Ureter (tissue), 1 donor: Measurements from ENCODE around the gene PCSK6. TPM values are rescaled to one million over a fixed set of nuclear protein-coding genes. Genes with fewer than 3 reads are reported as not detected.
A peak's percentile ranks its signal among the peaks of the same experiment; 100 is the strongest.

Source experiments
- DNase-seq: peaks from one replicate; pipeline ENCODE4 v3.0.0-alpha.2; 2020; ENCODE audit warnings: low spot score
- total RNA-seq: library from RNA; stranded (reverse); gene quantifications from one replicate; pipeline ENCODE4 v1.2.4, GENCODE V29; 2023
- donor health status: DM: yes; HTN: yes; CAD: no.

Gene PCSK6
- total RNA-seq, 1 donor from 2014 or later, result 14.5 TPM

GRCh38 chr15:101277038-101277822 lies 212.3 kb downstream of the PCSK6 start, which contains the start of gene SELENOS:
SELENOS (minus strand) TSS chr15:101277485; CDS start chr15:101277417, 68 bp downstream.
- DNase-seq, result peak; percentile 89

- no peak for DNase-seq
Measured at GRCh38 chr15:101276501-101277037, 212.9 kb downstream of the PCSK6 start.

GRCh38 chr15:101275018-101275417 lies 214.5 kb downstream of the PCSK6 start:
- no peak for DNase-seq

- DNase-seq, result no peak
Measured at GRCh38 chr15:101273534-101273933, 216.0 kb downstream of the PCSK6 start.

DNA sequence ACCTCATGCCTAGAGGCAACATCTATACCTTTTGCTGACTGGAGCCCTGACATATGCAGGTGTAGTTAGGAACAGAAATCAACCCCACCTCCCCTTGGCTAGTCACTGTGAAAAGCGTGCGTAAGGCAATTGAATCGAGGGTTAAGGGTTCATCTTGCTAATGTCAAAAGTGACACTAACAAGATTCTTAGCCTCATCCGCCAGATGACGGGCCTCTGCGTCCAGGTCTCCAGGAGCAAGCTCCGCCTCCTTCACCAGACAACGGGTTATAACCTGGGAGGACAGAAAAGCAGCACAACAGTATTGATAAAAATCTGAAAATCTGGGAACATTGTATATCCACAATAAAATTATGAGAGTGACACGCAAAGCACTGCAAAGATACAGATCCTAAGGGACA lies 216.9 kb downstream of the PCSK6 start:
- DNase-seq, result no peak

DNA sequence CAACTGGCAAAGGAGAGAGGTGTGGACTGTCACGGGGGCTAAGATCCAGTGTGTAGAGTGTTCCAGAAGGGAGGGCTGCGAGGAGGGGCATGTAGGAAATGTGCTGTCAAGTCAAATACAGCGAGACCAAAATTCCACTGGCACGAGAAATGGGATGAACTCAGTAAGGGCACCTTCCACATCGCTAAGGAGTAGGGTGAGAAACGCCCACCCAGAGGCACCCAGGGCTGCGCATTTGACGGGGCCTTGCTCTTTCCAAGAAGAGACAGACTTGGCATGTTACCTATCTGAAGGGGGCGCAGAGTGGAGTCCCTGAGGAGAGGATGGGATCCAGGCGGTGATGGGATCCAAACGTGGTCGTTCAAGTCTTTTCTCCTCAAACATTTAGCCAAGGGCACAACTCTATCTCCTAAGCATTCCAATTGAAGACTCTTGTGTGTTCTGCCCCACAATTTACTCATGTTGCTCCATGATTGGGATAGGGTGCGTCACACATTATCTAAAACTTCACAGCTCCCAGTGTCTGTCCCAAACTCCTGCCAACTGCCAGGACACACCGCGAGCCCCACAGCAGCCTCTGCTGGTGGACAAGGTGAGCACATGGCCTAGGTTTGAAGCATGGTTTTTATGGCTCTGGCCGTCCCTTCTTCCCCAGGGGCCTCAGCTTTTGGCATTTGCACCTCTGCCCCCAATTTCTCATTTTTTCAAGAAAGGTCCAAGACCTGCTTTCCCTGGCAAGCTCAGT lies 219.9 kb downstream of the PCSK6 start:
- no peak for DNase-seq

GRCh38 chr15:101267320-101268104 lies 222.0 kb downstream of the PCSK6 start:
- no peak for DNase-seq

DNA sequence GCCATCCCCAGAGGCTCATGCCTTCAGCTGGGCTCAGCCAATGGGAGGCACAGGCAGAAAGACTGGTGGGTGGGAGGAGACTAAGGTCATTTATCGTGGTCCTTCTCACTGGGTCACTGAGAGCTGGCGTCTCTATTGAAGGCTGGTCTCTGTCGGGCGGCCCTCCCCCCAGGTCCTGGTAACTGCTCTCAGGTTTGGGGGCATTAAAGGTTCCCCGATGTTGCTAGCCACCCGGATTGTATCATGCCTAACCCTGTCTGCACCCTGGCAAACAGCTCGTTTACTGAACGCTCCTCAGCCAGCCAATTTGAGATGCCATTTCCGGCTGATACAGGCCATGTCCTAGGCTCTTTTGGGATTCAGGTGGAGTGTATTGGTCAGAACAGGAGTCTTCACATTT lies 222.7 kb downstream of the PCSK6 start:
- no peak for DNase-seq

DNA sequence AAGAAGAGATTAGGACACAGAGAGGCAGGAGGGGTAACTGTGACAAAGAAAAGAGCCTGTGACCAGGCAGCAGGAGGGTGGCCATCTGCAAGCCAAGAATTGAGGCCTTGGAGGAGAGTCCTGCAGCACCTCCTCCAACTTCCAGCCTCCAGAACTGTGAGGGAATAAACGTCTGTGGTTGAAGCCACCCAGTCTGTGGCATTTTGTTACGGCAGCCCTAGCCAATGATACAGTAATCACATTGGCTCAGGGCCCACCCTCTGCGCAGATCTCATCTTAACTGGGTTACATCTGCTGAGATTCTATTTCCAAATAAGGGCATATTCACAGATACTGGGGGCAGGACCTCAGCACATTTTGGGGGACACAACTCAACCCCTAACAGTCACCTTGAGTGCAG lies 223.5 kb downstream of the PCSK6 start:
- DNase-seq, result no peak

- DNase-seq, result no peak
Measured at GRCh38 chr15:101264911-101265641, 224.4 kb downstream of the PCSK6 start.

- no peak for DNase-seq
Measured at GRCh38 chr15:101264011-101264410, 225.5 kb downstream of the PCSK6 start.

DNA sequence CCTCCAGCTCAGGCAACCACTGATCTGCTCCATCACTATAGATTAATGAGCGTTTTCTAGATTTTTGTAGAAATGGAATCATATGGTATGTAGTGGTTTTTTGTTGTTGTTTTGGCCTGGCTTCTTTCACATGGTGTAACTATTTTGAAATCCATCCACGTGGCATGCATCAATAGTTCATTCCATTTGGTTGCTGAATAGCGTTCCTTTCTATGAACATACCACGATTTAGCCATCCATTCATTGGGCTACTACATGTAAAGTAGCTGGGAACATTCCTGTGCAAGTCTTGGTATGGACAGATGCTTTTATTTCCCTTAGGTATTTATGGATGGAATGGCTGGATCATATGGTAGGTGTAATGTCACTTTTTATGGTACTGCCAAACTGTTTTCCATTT lies 227.0 kb downstream of the PCSK6 start:
- DNase-seq, result no peak

DNA sequence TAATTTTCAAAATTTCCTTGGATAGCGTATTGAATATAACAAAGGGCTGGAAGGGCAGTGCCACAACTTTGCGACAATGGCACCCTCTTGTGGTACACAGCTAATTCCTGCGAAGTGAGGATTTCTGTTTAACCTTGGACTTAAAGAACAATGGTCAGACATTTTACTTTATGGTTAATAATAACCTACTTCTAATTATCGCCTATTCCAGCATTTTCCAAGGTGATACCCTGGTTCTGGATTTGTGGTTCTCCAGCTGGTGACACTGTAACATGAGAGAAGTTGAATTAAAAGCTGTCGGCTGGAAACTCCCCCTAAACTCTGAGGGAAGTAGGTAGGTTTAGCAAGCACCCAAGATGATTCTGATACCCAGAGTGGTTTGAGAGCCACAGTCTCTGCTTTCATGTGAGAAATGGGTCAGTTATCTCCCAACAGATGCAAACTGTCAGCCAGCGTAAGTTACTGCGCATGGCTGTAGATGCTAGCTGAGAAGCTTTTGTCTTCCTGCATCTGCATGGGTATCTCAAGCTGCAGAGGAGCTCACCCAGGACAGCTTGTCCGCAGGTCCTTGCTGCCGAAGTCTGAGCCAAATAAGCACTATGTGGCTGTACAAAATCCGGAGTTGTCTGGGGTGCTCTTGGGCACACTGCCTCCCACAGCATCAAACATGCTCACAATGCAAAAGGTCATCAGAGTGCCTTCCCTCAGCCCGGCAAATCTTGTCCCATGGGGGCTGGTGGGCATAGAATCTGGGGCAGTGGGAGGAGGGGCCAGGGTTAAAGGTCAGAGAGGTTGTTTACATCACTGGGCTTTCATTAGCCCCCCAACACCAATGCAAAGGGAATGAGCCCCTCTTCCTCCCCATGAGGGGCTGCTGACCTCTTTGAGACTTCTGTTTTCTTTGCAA lies 231.0 kb downstream of the PCSK6 start:
- DNase-seq, result peak; percentile 69

- DNase-seq, result no peak
Measured at GRCh38 chr15:101256757-101257156, 232.8 kb downstream of the PCSK6 start.

- no peak for DNase-seq
Measured at GRCh38 chr15:101255615-101256241, 233.8 kb downstream of the PCSK6 start.

- no peak for DNase-seq
Measured at GRCh38 chr15:101255051-101255395, 234.5 kb downstream of the PCSK6 start.

GRCh38 chr15:101254157-101255050 lies 235.1 kb downstream of the PCSK6 start:
- no peak for DNase-seq
